ENCODE results near the gene HSPA2. TPM values are rescaled to one million over a fixed set of nuclear protein-coding genes. Genes with fewer than 3 reads are reported as not detected.
A peak's percentile ranks its signal among the peaks of the same experiment; 100 is the strongest.
"Not testable (repeated sequence)": the region's sequence is repeated elsewhere in the genome, so short reads cannot be mapped to it uniquely, and the experiment has no call there.

Gene HSPA2
- total RNA-seq, 4 donors from 2014 or later = 4.7 to 23.4 (median 17.5) TPM

- ATAC-seq (ENCODE audit: low FRiP score) = no peak
- no peak for TF ChIP-seq CTCF (IDR thresholded peaks at IDR 0.05)
- no peak for DNase-seq (ENCODE audit: low spot score)
Measured at GRCh38 chr14:64549016-64549415, 8.5 kb downstream of the HSPA2 start.

GRCh38 chr14:64549791-64550620, 9.5 kb downstream of the HSPA2 start, which contains the start of gene PPP1R36:
PPP1R36 (plus strand) TSS chr14:64549961; CDS start chr14:64549998, 37 bp downstream.
- DNase-seq (ENCODE audit: low spot score) (no peak), ATAC-seq (ENCODE audit: low FRiP score) (peak; percentile 69)
- no peak for TF ChIP-seq CTCF (IDR thresholded peaks at IDR 0.05)

- no peak for TF ChIP-seq CTCF (IDR thresholded peaks at IDR 0.05)
- ATAC-seq (ENCODE audit: low FRiP score) = no peak
- no peak for DNase-seq (ENCODE audit: low spot score)
Measured at GRCh38 chr14:64550621-64551333, 10.2 kb downstream of the HSPA2 start.

GRCh38 chr14:64554556-64554955, 14.0 kb downstream of the HSPA2 start:
- ATAC-seq (ENCODE audit: low FRiP score) (no peak), DNase-seq (ENCODE audit: low spot score) (no peak)
- TF ChIP-seq CTCF (IDR thresholded peaks at IDR 0.05) = no peak

- ATAC-seq (ENCODE audit: low FRiP score) = peak; percentile 81
- no peak for DNase-seq (ENCODE audit: low spot score)
- TF ChIP-seq CTCF (IDR thresholded peaks at IDR 0.05) = no peak
Measured at GRCh38 chr14:64556526-64556925, 16.0 kb downstream of the HSPA2 start.

- DNase-seq (ENCODE audit: low spot score); ATAC-seq (ENCODE audit: low FRiP score): not testable (repeated sequence)
Measured at GRCh38 chr14:64558216-64558615, 17.7 kb downstream of the HSPA2 start.

GRCh38 chr14:64561631-64562030, 21.1 kb downstream of the HSPA2 start:
- ATAC-seq (ENCODE audit: low FRiP score) (no peak), DNase-seq (ENCODE audit: low spot score) (no peak)
- no peak for TF ChIP-seq CTCF (IDR thresholded peaks at IDR 0.05)
